IMR-90 (cell line): ENCODE measurements around the gene CCDC141. TPM values are rescaled to one million over a fixed set of nuclear protein-coding genes. Genes with fewer than 3 reads are reported as not detected.

Source experiments
- ATAC-seq: fragments of 200-7000 bp; cut with Tn5 transposase; 2 replicates; pipeline ENCODE4 v1.9.1; 2020; ENCODE audit warnings: low read depth, mild to moderate bottlenecking, moderate library complexity
- BruUV-seq: library from RNA; stranded (reverse); fragments of 400-500 nt; replicated peaks from 2 replicates; lab custom pipeline; 2021; lab: Mats Ljungman, UMichigan
- CTCF ChIA-PET: fragments of 300-600 bp; formaldehyde crosslinking; extraction: SDS; loops from one replicate; lab custom pipeline; 2021; ENCODE audit warnings: antibody characterized with exemption; lab: Yijun Ruan, JAX
- POLR2A ChIA-PET: fragments of 300-600 bp; sonication (Branson Sonifier 250); formaldehyde crosslinking; loops from one replicate; lab custom pipeline; 2022; ENCODE audit warnings: antibody characterized with exemption; ENCODE audit not compliant: unreplicated experiment; lab: Charles Lee
- DNase-seq: peaks from one replicate; pipeline ENCODE4 v3.0.0; 2013
- H2AFZ ChIP-seq: replicated peaks from 2 replicates; pipeline ENCODE3; 2013; ENCODE audit warnings: low read length, mild to moderate bottlenecking; ENCODE audit not compliant: poor library complexity
- H2AK5ac ChIP-seq: 2 replicates; pipeline ENCODE4 v1.6.1; 2013; ENCODE audit warnings: low read depth, low read length, inconsistent platforms
- H2AK9ac ChIP-seq: replicated peaks from 2 replicates; pipeline ENCODE3; 2013; ENCODE audit warnings: mild to moderate bottlenecking, low read depth, low read length, moderate library complexity; ENCODE audit not compliant: poor library complexity
- H2BK120ac ChIP-seq: 2 replicates; pipeline ENCODE4 v1.6.1; 2013; ENCODE audit warnings: low read depth, low read length, inconsistent platforms
- H2BK15ac ChIP-seq: 3 replicates; pipeline ENCODE4 v1.6.1; 2013; ENCODE audit warnings: low read depth, low read length, inconsistent platforms
- H2BK20ac ChIP-seq: 2 replicates; pipeline ENCODE4 v1.6.1; 2013; ENCODE audit warnings: low read depth, mild to moderate bottlenecking, inconsistent platforms, low read length, moderate library complexity
- H2BK5ac ChIP-seq: 2 replicates; pipeline ENCODE4 v1.6.1; 2013; ENCODE audit warnings: mild to moderate bottlenecking, low read depth, low read length, inconsistent platforms; ENCODE audit not compliant: poor library complexity, severe bottlenecking
- H3K14ac ChIP-seq: replicated peaks from 2 replicates; pipeline ENCODE4 v1.6.1; 2013; ENCODE audit warnings: low read depth, low read length, inconsistent platforms
- H3K18ac ChIP-seq: 2 replicates; pipeline ENCODE4 v1.6.1; 2013; ENCODE audit warnings: low read depth, low read length, control low read depth
- H3K23ac ChIP-seq: 2 replicates; pipeline ENCODE4 v1.6.1; 2013; ENCODE audit warnings: low read depth, low read length, inconsistent platforms
- H3K27ac ChIP-seq: 2 replicates; pipeline ENCODE4 v1.5.1; 2013; ENCODE audit warnings: mild to moderate bottlenecking, control low read depth, low read length; ENCODE audit not compliant: insufficient read depth
- H3K27me3 ChIP-seq: 2 replicates; pipeline ENCODE4 v1.6.1; 2013; ENCODE audit warnings: low read length; ENCODE audit not compliant: control insufficient read depth, insufficient read depth
- H3K36me3 ChIP-seq: 2 replicates; pipeline ENCODE4 v1.6.1; 2013; ENCODE audit warnings: low read length, mixed read lengths; ENCODE audit not compliant: control insufficient read depth, insufficient read depth
- H3K4ac ChIP-seq: 2 replicates; pipeline ENCODE4 v1.6.1; 2013; ENCODE audit warnings: low read depth, low read length, inconsistent platforms
- H3K4me1 ChIP-seq: 2 replicates; pipeline ENCODE4 v1.6.1; 2013; ENCODE audit warnings: low read length, mixed read lengths; ENCODE audit not compliant: control insufficient read depth, insufficient read depth
- H3K4me2 ChIP-seq: 2 replicates; pipeline ENCODE4 v1.6.1; 2013; ENCODE audit warnings: low read depth, mild to moderate bottlenecking, control low read depth, low read length, moderate library complexity
- H3K4me3 ChIP-seq: 2 replicates; pipeline ENCODE4 v1.5.1; 2013; ENCODE audit warnings: low read depth, mild to moderate bottlenecking, control low read depth, low read length, moderate library complexity; ENCODE audit not compliant: insufficient read depth
- H3K56ac ChIP-seq: 2 replicates; pipeline ENCODE4 v1.6.1; 2013; ENCODE audit warnings: low read length, inconsistent platforms; ENCODE audit not compliant: insufficient read depth; ENCODE audit errors: extremely low read depth
- H3K79me1 ChIP-seq, 2 experiments: 2 replicates each; pipeline ENCODE4 v1.6.1; 2013; ENCODE audit warnings: low read length in 2 of 2, inconsistent platforms in 1 of 2, low read depth in 1 of 2
- H3K9ac ChIP-seq: 2 replicates; pipeline ENCODE4 v1.6.1; 2013; ENCODE audit warnings: low read depth, low read length, control low read depth
- H3K9me1 ChIP-seq: 2 replicates; pipeline ENCODE4 v1.6.1; 2013; ENCODE audit warnings: low read length, inconsistent platforms; ENCODE audit not compliant: insufficient read depth
- H3K9me3 ChIP-seq: 2 replicates; pipeline ENCODE4 v1.6.1; 2013; ENCODE audit warnings: low read length; ENCODE audit not compliant: control insufficient read depth, insufficient read depth
- H4K20me1 ChIP-seq: 2 replicates; pipeline ENCODE4 v1.6.1; 2013; ENCODE audit warnings: low read length, inconsistent platforms; ENCODE audit not compliant: insufficient read depth
- H4K5ac ChIP-seq: 2 replicates; pipeline ENCODE4 v1.6.1; 2013; ENCODE audit warnings: mild to moderate bottlenecking, low read depth, low read length, control low read depth
- H4K8ac ChIP-seq, 2 experiments: 2 replicates each; pipeline ENCODE4 v1.6.1; 2013; ENCODE audit warnings: low read depth in 2 of 2, low read length in 2 of 2, control low read depth in 1 of 2, inconsistent platforms in 1 of 2
- H4K91ac ChIP-seq: 2 replicates; pipeline ENCODE4 v1.6.1; 2013; ENCODE audit warnings: low read depth, low read length, inconsistent platforms; ENCODE audit not compliant: insufficient read depth
- BHLHE40 ChIP-seq: fragments of 150-350 bp; IDR thresholded peaks from 2 replicates; pipeline ENCODE4 v1.6.1; 2016; ENCODE audit warnings: mild to moderate bottlenecking, low read depth, low read length
- CTCF ChIP-seq: conservative IDR thresholded peaks from 2 replicates; pipeline ENCODE4 v1.5.1; 2012; ENCODE audit warnings: mild to moderate bottlenecking, low read depth, low read length, improper control_type of control experiment
- MXI1 ChIP-seq: IDR thresholded peaks from 2 replicates; pipeline ENCODE4 v1.6.1; 2012; ENCODE audit warnings: low read depth, mild to moderate bottlenecking, low read length, moderate library complexity, borderline replicate concordance
- RAD21 ChIP-seq: IDR thresholded peaks from 2 replicates; pipeline ENCODE4 v1.6.1; 2012; ENCODE audit warnings: low read length, improper control_type of control experiment
- RFX5 ChIP-seq: IDR thresholded peaks from 2 replicates; pipeline ENCODE4 v1.8.0; 2012; ENCODE audit warnings: low read depth, mild to moderate bottlenecking, low read length, moderate library complexity
- WGBS, 2 experiments: methylation state at CpG; one replicate each; pipeline versions ENCODE4 v1.1.5 to v1.1.7; 2013; ENCODE audit warnings: missing lambda C conversion rate in 2 of 2; ENCODE audit not compliant: insufficient read length in 1 of 2; ENCODE audit errors: extremely low coverage in 2 of 2; 5-methylcytosine and 5-hydroxymethylcytosine counted together
- dilution Hi-C: fragments of 300-500 bp; cut with HindIII; formaldehyde crosslinking; loops from one replicate; pipeline ENCODE4 v1.14.3; 2018; ENCODE audit warnings: low sequenced_read_pairs; ENCODE audit not compliant: unreplicated experiment
- in situ Hi-C: fragments of 300-500 bp; cut with MboI; formaldehyde crosslinking; loops from 3 replicates; pipeline ENCODE4 v1.14.3; 2019; ENCODE audit warnings: low sequenced_read_pairs, inconsistent platforms, mixed read lengths
- intact Hi-C: fragments of 100-400 bp; cut with micrococcal nuclease; formaldehyde crosslinking; loops from 2 replicates; pipeline ENCODE4 v1.10.0; 2022
- polyA plus RNA-seq, 3 experiments: library from polyadenylated mRNA; depleted of rRNA; stranded (reverse); fragments of >200 nt; gene quantifications; 2 replicates each; pipeline ENCODE4 v1.2.3, GENCODE V29; 2012; ENCODE audit warnings: low replicate concordance in 1 of 3
- total RNA-seq: library from RNA; depleted of rRNA; stranded (reverse); fragments of >200 nt; gene quantifications from 2 replicates; pipeline ENCODE4 v1.2.3, GENCODE V29; 2012
- TF ChIP-seq, protein P1 (sequence below): fragments of 150-350 bp; IDR thresholded peaks from 2 replicates; pipeline ENCODE4 v1.6.1; 2016; ENCODE audit warnings: low read depth, mild to moderate bottlenecking, low read length, moderate library complexity, borderline replicate concordance

The CCDC141 gene
- total and polyA plus RNA-seq, 2 of the 4 experiments (the other 2 are of a cell fraction) = not detected

DNA sequence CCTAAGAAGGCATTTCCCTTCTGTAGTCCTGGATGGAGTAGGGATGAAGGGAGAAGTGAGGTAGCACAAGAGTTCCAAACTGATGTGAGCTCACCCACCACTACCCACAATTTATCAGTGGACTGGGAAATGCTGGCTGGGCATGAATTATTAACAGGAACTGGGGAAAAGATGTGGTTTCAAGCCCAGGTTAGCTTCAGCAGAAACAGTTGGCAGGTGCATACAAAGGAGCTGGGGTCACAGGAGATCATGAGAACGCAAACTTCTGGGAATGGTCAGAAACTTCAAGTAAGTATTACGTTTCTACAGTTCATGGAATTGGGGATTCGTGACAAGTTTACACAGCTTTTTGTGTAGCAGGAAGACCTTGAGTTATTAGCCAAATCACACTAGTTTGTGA is 5.4 kb downstream of the CCDC141 start:
- no peak overlapping the region for H3K27ac ChIP-seq
- no peak overlapping the region for H2BK20ac ChIP-seq
- no peak overlapping the region for H3K9ac ChIP-seq
- no peaks in the 10 kb centered on the region for H4K20me1 ChIP-seq
- H3K36me3 ChIP-seq = no peaks in the 10 kb centered on the region
- no peak overlapping the region for H2AFZ ChIP-seq
- dilution Hi-C loops (no loop called here), intact Hi-C loops (no loop called here), in situ Hi-C loops (no loop called here)
- ATAC-seq (no peak), DNase-seq (no peak)
- no peak overlapping the region for H3K4me2 ChIP-seq
- no peaks in the 10 kb centered on the region for H3K4me1 ChIP-seq
- H4K8ac ChIP-seq = no peak overlapping the region
- H3K23ac ChIP-seq = no peak overlapping the region
- no peak overlapping the region for H3K18ac ChIP-seq
- H3K79me1 ChIP-seq = no peaks in the 10 kb centered on the region
- ChIA-PET CTCF (no interaction called here), POLR2A (no interaction called here)
- H3K9me3 ChIP-seq = no peaks in the 10 kb centered on the region
- H4K91ac ChIP-seq = no peak overlapping the region
- no peak overlapping the region for H4K5ac ChIP-seq
- no TSS peak for BruUV-seq
- no peak overlapping the region for H3K56ac ChIP-seq
- H3K14ac ChIP-seq = no peak overlapping the region
- no peaks in the 10 kb centered on the region for H3K9me1 ChIP-seq
- H3K4me3 ChIP-seq = no peak overlapping the region
- no peak overlapping the region for H2BK5ac ChIP-seq
- no peak for TF ChIP-seq RFX5
- no peak for TF ChIP-seq CTCF
- TF ChIP-seq BHLHE40 = no peak
- TF ChIP-seq RAD21 = no peak
- TF ChIP-seq, protein P1, sequence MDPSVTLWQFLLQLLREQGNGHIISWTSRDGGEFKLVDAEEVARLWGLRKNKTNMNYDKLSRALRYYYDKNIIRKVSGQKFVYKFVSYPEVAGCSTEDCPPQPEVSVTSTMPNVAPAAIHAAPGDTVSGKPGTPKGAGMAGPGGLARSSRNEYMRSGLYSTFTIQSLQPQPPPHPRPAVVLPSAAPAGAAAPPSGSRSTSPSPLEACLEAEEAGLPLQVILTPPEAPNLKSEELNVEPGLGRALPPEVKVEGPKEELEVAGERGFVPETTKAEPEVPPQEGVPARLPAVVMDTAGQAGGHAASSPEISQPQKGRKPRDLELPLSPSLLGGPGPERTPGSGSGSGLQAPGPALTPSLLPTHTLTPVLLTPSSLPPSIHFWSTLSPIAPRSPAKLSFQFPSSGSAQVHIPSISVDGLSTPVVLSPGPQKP = no peak
- TF ChIP-seq MXI1 = no peak
- no peak overlapping the region for H3K4ac ChIP-seq
- no peak overlapping the region for H2AK5ac ChIP-seq
- 100% methylated on average over 1 of the region's 3 CpGs; no CpG with 5 or more reads in 1 of the 2 experiments for WGBS, 2 experiments
- H2BK15ac ChIP-seq = no peak overlapping the region
- no peaks in the 10 kb centered on the region for H3K27me3 ChIP-seq
- H2AK9ac ChIP-seq = no peak overlapping the region
- H2BK120ac ChIP-seq = no peak overlapping the region
